ENCODE measurements around the gene AQP3.
"Not testable (repeated sequence)": the region's sequence is repeated elsewhere in the genome, so short reads cannot be mapped to it uniquely, and the experiment has no call there.

Gene AQP3

DNA sequence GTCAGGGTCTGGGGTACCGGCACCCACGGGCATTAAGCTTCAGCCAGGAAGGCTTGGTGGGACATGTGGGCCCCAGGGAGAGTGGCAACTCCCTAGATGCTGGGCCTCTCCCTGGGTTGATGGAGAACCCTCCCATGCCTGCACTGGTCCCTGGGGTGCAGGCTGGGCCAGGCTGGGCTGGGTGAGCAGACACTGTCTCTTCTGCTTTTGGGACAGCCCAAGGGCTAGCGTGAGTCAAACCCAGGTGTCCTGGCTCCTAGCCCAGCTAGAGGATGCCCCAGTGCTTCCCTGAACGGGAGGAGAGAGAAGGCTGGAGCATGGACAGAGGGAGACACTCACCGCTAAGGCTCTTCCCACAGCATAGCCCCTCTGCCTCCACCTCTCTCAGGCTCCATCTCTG is 39.3 kb downstream of the AQP3 start:
- no peaks in the 10 kb centered on the region for H3K36me3 ChIP-seq (ENCODE audit: control insufficient read depth, insufficient read depth, low read length)
- no peak overlapping the region for H3K4me3 ChIP-seq (ENCODE audit: extremely low read depth, insufficient read depth, low read length, poor library complexity, severe bottlenecking)
- H3K27ac ChIP-seq (ENCODE audit: low read depth, low read length, severe bottlenecking): no peak overlapping the region
- H3K4me1 ChIP-seq (ENCODE audit: control insufficient read depth, insufficient read depth, low read length, poor library complexity, severe bottlenecking): no peaks in the 10 kb centered on the region
- 86 to 91% methylated on average over 4 of the region's 5 CpGs for WGBS, 2 experiments (ENCODE audit: insufficient coverage in 2 of 2)
- H3K9me3 ChIP-seq (ENCODE audit: control insufficient read depth, low read length): no peaks in the 10 kb centered on the region

- H3K9me3 ChIP-seq (ENCODE audit: control insufficient read depth, low read length): no peaks in the 10 kb centered on the region
- WGBS, 2 experiments (ENCODE audit: insufficient coverage in 2 of 2): 100% methylated on average over 1 of the region's 3 CpGs
- no peak overlapping the region for H3K27ac ChIP-seq (ENCODE audit: low read depth, low read length, severe bottlenecking)
- H3K4me3 ChIP-seq (ENCODE audit: extremely low read depth, insufficient read depth, low read length, poor library complexity, severe bottlenecking): no peak overlapping the region
- no peaks in the 10 kb centered on the region for H3K36me3 ChIP-seq (ENCODE audit: control insufficient read depth, insufficient read depth, low read length)
- no peaks in the 10 kb centered on the region for H3K4me1 ChIP-seq (ENCODE audit: control insufficient read depth, insufficient read depth, low read length, poor library complexity, severe bottlenecking)
Measured at GRCh38 chr9:33407061-33407460, 40.3 kb downstream of the AQP3 start.

- Histone ChIP-seq H3K9me3 (ENCODE audit: control insufficient read depth, low read length) (no peaks in the 10 kb centered on the region), H3K4me3 (ENCODE audit: extremely low read depth, insufficient read depth, low read length, poor library complexity, severe bottlenecking) (no peak overlapping the region), H3K36me3 (ENCODE audit: control insufficient read depth, insufficient read depth, low read length) (no peaks in the 10 kb centered on the region), H3K4me1 (ENCODE audit: control insufficient read depth, insufficient read depth, low read length, poor library complexity, severe bottlenecking) (no peaks in the 10 kb centered on the region), H3K27ac (ENCODE audit: low read depth, low read length, severe bottlenecking) (no peak overlapping the region)
- 100% methylated on average over 1 of the region's 4 CpGs; no CpG with 5 or more reads in 1 of the 2 experiments for WGBS, 2 experiments (ENCODE audit: insufficient coverage in 2 of 2)
Measured at GRCh38 chr9:33404788-33405362, 42.5 kb downstream of the AQP3 start.

- Histone ChIP-seq H3K9me3 (ENCODE audit: control insufficient read depth, low read length) (no peaks in the 10 kb centered on the region), H3K4me3 (ENCODE audit: extremely low read depth, insufficient read depth, low read length, poor library complexity, severe bottlenecking) (no peak overlapping the region), H3K36me3 (ENCODE audit: control insufficient read depth, insufficient read depth, low read length) (no peaks in the 10 kb centered on the region), H3K27ac (ENCODE audit: low read depth, low read length, severe bottlenecking) (no peak overlapping the region), H3K4me1 (ENCODE audit: control insufficient read depth, insufficient read depth, low read length, poor library complexity, severe bottlenecking) (no peaks in the 10 kb centered on the region)
- 87 to 88% methylated on average over 15 to 16 of the region's 17 CpGs for WGBS, 2 experiments (ENCODE audit: insufficient coverage in 2 of 2)
Measured at GRCh38 chr9:33403941-33404787, 43.2 kb downstream of the AQP3 start.

DNA sequence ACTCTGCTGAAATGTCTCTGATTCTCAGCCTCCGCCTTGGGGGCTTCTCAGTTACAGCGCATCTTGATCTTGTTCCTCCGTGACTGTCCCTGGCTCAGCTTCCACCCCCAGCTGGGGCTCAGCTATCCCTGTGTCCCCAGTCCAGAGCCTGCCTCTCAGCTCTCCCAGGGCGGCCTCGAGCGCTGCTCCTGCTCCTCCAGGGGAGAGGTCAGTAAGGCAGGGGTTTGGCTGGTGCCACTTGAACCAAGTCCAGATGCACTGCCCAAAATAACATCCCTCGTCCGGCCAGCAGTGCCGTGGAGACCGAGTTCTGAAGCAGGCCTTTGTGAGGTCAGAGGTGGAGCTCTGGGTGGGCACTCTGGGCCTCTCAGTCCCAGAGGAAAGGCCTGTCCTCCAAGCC is 45.0 kb downstream of the AQP3 start, which contains the start of gene AQP7:
AQP7 (minus strand) TSS at position 198 of the 400 bp plus-strand sequence. CDS start 1,306 bp downstream, outside the sequence.
- not testable (repeated sequence) for H3K4me1 ChIP-seq (ENCODE audit: control insufficient read depth, insufficient read depth, low read length, poor library complexity, severe bottlenecking); H3K4me3 ChIP-seq (ENCODE audit: extremely low read depth, insufficient read depth, low read length, poor library complexity, severe bottlenecking)
- WGBS, 2 experiments (ENCODE audit: insufficient coverage in 2 of 2): 90 to 96% methylated on average over 3 to 4 of the region's 10 CpGs

DNA sequence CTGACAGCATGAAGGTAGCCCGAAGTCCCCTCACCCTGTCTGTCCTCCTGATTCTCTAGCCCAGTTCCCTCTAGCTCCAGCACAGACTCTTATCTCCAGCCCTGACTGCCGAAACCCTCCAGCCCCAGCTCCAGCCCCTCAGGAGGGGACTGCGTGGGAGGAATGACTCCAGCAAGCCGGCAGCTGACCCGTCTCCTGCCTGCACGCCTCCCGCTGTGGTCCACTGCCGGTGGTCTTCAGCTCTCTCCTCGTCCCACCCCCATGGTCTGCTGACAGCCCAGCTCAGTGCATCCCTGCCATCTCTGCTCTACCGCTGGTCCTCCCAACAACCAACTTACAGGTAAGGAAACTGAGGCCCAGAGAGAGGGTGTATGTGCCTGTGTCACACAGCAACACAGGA is 45.6 kb downstream of the AQP3 start:
- not testable (repeated sequence) for H3K4me1 ChIP-seq (ENCODE audit: control insufficient read depth, insufficient read depth, low read length, poor library complexity, severe bottlenecking); H3K27ac ChIP-seq (ENCODE audit: low read depth, low read length, severe bottlenecking); H3K36me3 ChIP-seq (ENCODE audit: control insufficient read depth, insufficient read depth, low read length); H3K4me3 ChIP-seq (ENCODE audit: extremely low read depth, insufficient read depth, low read length, poor library complexity, severe bottlenecking); H3K9me3 ChIP-seq (ENCODE audit: control insufficient read depth, low read length)
- WGBS, 2 experiments (ENCODE audit: insufficient coverage in 2 of 2): 28% methylated on average over 3 of the region's 10 CpGs; no CpG with 5 or more reads in 1 of the 2 experiments

More for the DNA sequence above, 45.0 kb downstream of the AQP3 start, which contains the start of gene AQP7:
- H3K27ac ChIP-seq (ENCODE audit: low read depth, low read length, severe bottlenecking); H3K9me3 ChIP-seq (ENCODE audit: control insufficient read depth, low read length); H3K36me3 ChIP-seq (ENCODE audit: control insufficient read depth, insufficient read depth, low read length): not testable (repeated sequence)

GRCh38 chr9:33399047-33399446 is 48.3 kb downstream of the AQP3 start:
- H3K27ac ChIP-seq (ENCODE audit: low read depth, low read length, severe bottlenecking); H3K4me1 ChIP-seq (ENCODE audit: control insufficient read depth, insufficient read depth, low read length, poor library complexity, severe bottlenecking); H3K9me3 ChIP-seq (ENCODE audit: control insufficient read depth, low read length); H3K4me3 ChIP-seq (ENCODE audit: extremely low read depth, insufficient read depth, low read length, poor library complexity, severe bottlenecking); H3K36me3 ChIP-seq (ENCODE audit: control insufficient read depth, insufficient read depth, low read length): not testable (repeated sequence)
- WGBS, 2 experiments (ENCODE audit: insufficient coverage in 2 of 2): 88 to 91% methylated on average over 2 to 3 of the region's 4 CpGs

- H3K27ac ChIP-seq (ENCODE audit: low read depth, low read length, severe bottlenecking): not testable (repeated sequence)
- WGBS, 2 experiments (ENCODE audit: insufficient coverage in 2 of 2): 100% methylated on average over 1 of the region's 4 CpGs; no CpG with 5 or more reads in 1 of the 2 experiments
Measured at GRCh38 chr9:33397801-33398200, 49.6 kb downstream of the AQP3 start.

DNA sequence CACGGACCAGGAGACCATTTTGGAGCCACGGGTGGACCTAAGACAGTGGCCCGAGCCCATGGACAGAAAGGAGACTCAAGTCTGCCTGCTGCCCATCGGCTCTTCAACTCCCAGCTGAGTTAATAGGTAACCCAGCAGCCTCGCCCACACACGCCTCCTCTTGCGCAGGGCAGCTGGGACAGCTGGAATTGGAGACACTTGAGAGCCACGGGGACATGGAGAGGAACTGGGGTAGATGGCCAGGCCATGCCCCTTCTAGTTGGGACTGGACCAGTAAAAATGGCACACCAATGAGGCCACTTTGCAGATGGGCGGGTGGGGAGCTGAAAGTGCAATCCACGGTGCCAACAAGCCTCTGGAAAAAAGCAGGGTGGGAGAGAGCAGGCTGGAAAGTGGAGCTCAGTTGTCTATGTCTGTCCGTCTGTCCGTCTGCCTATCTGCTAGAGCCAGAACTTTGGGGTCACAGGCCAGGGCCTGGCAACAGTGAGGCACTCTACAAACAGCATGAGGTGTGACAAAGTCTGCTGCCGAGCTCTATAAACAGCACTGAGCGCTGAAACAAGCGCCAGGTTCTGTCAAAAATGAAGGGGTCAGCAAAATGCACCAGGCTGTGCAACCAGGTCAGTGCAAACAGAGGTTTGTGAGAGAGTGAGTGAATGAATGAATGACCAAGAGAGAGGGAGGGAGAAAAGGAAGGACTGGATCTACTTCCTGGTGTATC is 52.1 kb downstream of the AQP3 start:
- not testable (repeated sequence) for H3K36me3 ChIP-seq (ENCODE audit: control insufficient read depth, insufficient read depth, low read length); H3K27ac ChIP-seq (ENCODE audit: low read depth, low read length, severe bottlenecking); H3K4me1 ChIP-seq (ENCODE audit: control insufficient read depth, insufficient read depth, low read length, poor library complexity, severe bottlenecking); H3K9me3 ChIP-seq (ENCODE audit: control insufficient read depth, low read length); H3K4me3 ChIP-seq (ENCODE audit: extremely low read depth, insufficient read depth, low read length, poor library complexity, severe bottlenecking)
- WGBS, 2 experiments (ENCODE audit: insufficient coverage in 2 of 2): 91 to 94% methylated on average over 12 to 15 of the region's 15 CpGs

More at GRCh38 chr9:33397801-33398200, 49.6 kb downstream of the AQP3 start:
- H3K4me1 ChIP-seq (ENCODE audit: control insufficient read depth, insufficient read depth, low read length, poor library complexity, severe bottlenecking); H3K9me3 ChIP-seq (ENCODE audit: control insufficient read depth, low read length); H3K36me3 ChIP-seq (ENCODE audit: control insufficient read depth, insufficient read depth, low read length); H3K4me3 ChIP-seq (ENCODE audit: extremely low read depth, insufficient read depth, low read length, poor library complexity, severe bottlenecking): not testable (repeated sequence)

DNA sequence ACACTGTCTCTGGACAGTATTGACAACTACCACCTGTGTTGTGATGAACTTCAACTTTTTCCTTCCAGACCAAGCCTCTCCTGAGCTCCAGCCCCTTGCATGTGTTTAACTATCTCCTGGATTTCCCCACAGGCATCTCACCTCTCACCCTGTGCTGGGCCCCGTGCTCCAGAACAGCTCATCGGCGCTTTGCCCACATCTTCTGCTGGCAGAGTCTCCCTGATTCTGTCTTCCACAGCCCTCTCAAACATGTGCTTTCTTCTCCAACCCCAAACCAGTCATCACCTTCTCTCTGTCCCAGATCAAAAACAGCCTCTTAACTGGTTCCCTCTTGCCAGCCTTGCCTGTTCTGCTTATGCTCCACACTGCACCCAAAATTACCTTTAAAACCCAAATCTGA is 53.4 kb downstream of the AQP3 start:
- not testable (repeated sequence) for H3K9me3 ChIP-seq (ENCODE audit: control insufficient read depth, low read length); H3K36me3 ChIP-seq (ENCODE audit: control insufficient read depth, insufficient read depth, low read length); H3K4me3 ChIP-seq (ENCODE audit: extremely low read depth, insufficient read depth, low read length, poor library complexity, severe bottlenecking); H3K27ac ChIP-seq (ENCODE audit: low read depth, low read length, severe bottlenecking); H3K4me1 ChIP-seq (ENCODE audit: control insufficient read depth, insufficient read depth, low read length, poor library complexity, severe bottlenecking)
- WGBS, 2 experiments (ENCODE audit: insufficient coverage in 2 of 2): 89 to 90% methylated on average over 3 of the region's 3 CpGs
